Erythroblast (primary cell): ENCODE results near the gene SETBP1.

Experiments
- GATA1 ChIP-seq: IDR thresholded peaks from 2 replicates; pipeline ENCODE4 v1.6.1; 2011; ENCODE audit warnings: low read depth, mild to moderate bottlenecking, control low read depth, low read length, moderate library complexity
- POLR2A ChIP-seq: IDR thresholded peaks from 2 replicates; pipeline ENCODE4 v1.6.1; 2011; ENCODE audit warnings: mild to moderate bottlenecking, low read length

GRCh38 chr18:44786257-44786656, 105.6 kb downstream of the SETBP1 start:
- TF ChIP-seq POLR2A (no peak), GATA1 (no peak)
